GM12892 (cell line): Measurements from ENCODE around the gene FAM210B.

Experiments used
- POLR2A ChIP-seq: IDR thresholded peaks from 2 replicates; pipeline ENCODE4 v1.6.1; 2011; ENCODE audit warnings: low read depth, low read length, control low read depth
- POLR2AphosphoS5 ChIP-seq: IDR thresholded peaks from 2 replicates; pipeline ENCODE4 v1.6.1; 2011; ENCODE audit warnings: low read depth, low read length, control low read depth
- TAF1 ChIP-seq: IDR thresholded peaks from 2 replicates; pipeline ENCODE4 v1.6.1; 2011; ENCODE audit warnings: low read depth, mild to moderate bottlenecking, control low read depth, low read length, borderline replicate concordance

GRCh38 chr20:56417402-56417801, 58.6 kb downstream of the FAM210B start:
- no peak for TF ChIP-seq POLR2AphosphoS5
- TF ChIP-seq POLR2A = no peak
- TF ChIP-seq TAF1 = no peak
